ENCODE data around the gene RNF207. TPM values are rescaled to one million over a fixed set of nuclear protein-coding genes. Genes with fewer than 3 reads are reported as not detected.

RNF207 gene
- total and polyA plus RNA-seq, 2 of the 8 experiments (the other 6 are each of a cell fraction or from before 2014, with no cell fraction given) = 3.9 to 5.4 TPM

GRCh38 chr1:6211731-6212130 is 5.8 kb downstream of the RNF207 start:
- POLR2A ChIA-PET (ENCODE audit: partially characterized antibody) = interaction anchor here (1.0 to 4.0 kb wide), 7 partner anchors 7 to 24 kb away, joined by 3 to 28 read pairs (median 6); partner anchors contain the start of gene ICMT
- Histone ChIP-seq H4K5ac (ENCODE audit: insufficient read length, low read depth, low read length) (no peak overlapping the region), H2BK5ac (ENCODE audit: low read depth, low read length) (no peak overlapping the region), H3K9ac (replicated peaks in 1 of 4; ENCODE audit: extremely low read depth in 1 of 4, low read depth in 3 of 4, low read length in 3 of 4) (no peak overlapping the region), H2BK12ac (ENCODE audit: low read depth, low read length) (no peak overlapping the region), H3K27me3 (replicated peaks in 1 of 4; ENCODE audit: control insufficient read depth in 3 of 4, extremely low read depth in 1 of 4, insufficient read depth in 3 of 4, low read length in 3 of 4) (peaks cover 1 to 37% (median 27%) of the 10 kb centered on the region in 4 experiments), H3K4me3 (ENCODE audit: extremely low read depth in 1 of 4, insufficient read depth in 2 of 4, low read depth in 3 of 4, low read length in 4 of 4) (no peak overlapping the region), H3K23me2 (ENCODE audit: low read depth, low read length) (peaks cover 12% of the 10 kb centered on the region; the same call in 1 of the 2 replicates), H3K9me3 (ENCODE audit: insufficient read depth in 2 of 2, low read depth in 1 of 2, low read length in 1 of 2) (no peaks in the 10 kb centered on the region), H3K4me1 (replicated peaks in 1 of 4; ENCODE audit: control insufficient read depth in 3 of 4, insufficient read depth in 4 of 4, low read length in 3 of 4) (peaks cover 0 to 29% (median 23%) of the 10 kb centered on the region in 4 experiments; a peak in 6 of 7 replicates), H3K79me1 (ENCODE audit: low read depth, low read length) (no peaks in the 10 kb centered on the region), H3K79me2 (ENCODE audit: control insufficient read depth in 1 of 2, insufficient read depth in 2 of 2, low read length in 2 of 2) (no peaks in the 10 kb centered on the region), H4K91ac (replicated peaks; ENCODE audit: insufficient read length, low read length) (no peak overlapping the region), H2AK5ac (ENCODE audit: low read depth, low read length) (no peak overlapping the region), H3K18ac (ENCODE audit: extremely low read depth, low read length) (no peak overlapping the region), H2BK120ac (replicated peaks; ENCODE audit: low read depth, low read length) (no peak overlapping the region), H3K4me2 (ENCODE audit: insufficient read depth in 1 of 2, low read depth in 2 of 2, low read length in 2 of 2) (no peak overlapping the region), H3K4ac (replicated peaks; ENCODE audit: insufficient read length, low read depth, low read length) (no peak overlapping the region), H3K14ac (ENCODE audit: insufficient read length) (no peak overlapping the region), H2BK20ac (ENCODE audit: low read length) (no peak overlapping the region), H4K8ac (ENCODE audit: extremely low read depth, insufficient read depth, low read length) (no peak overlapping the region), H3K23ac (ENCODE audit: insufficient read length) (no peak overlapping the region), H2AFZ (ENCODE audit: low read length) (no peak overlapping the region), H4K20me1 (replicated peaks in 1 of 2; ENCODE audit: control insufficient read depth in 1 of 2, insufficient read depth in 2 of 2, low read length in 2 of 2) (peaks cover 0 to 7% of the 10 kb centered on the region in 2 experiments), H2BK15ac (ENCODE audit: low read length) (no peak overlapping the region), H3K56ac (replicated peaks; ENCODE audit: insufficient read length, low read depth, low read length) (no peak overlapping the region), H3K36me3 (ENCODE audit: control insufficient read depth in 2 of 4, insufficient read depth in 4 of 4, low read length in 3 of 4) (no peaks in the 10 kb centered on the region), H3K27ac (ENCODE audit: low read depth, low read length) (no peak overlapping the region)
- DNase-seq (ENCODE audit: low read depth in 1 of 2, low spot score in 2 of 2) (no peak), FAIRE-seq (no peak)
- TF ChIP-seq TAF7 (optimal IDR thresholded peaks at IDR 0.05; ENCODE audit: borderline replicate concordance, low read depth, low read length) (no peak), RNF2 (IDR thresholded peaks at IDR 0.05; ENCODE audit: borderline replicate concordance, low read depth, low read length, missing control alignments, poor library complexity, severe bottlenecking) (no peak), BACH1 (IDR thresholded peaks at IDR 0.05; ENCODE audit: low read length) (no peak), ATF2 (IDR thresholded peaks at IDR 0.05; ENCODE audit: low read length) (no peak), JUND (IDR thresholded peaks at IDR 0.05; ENCODE audit: low read length) (no peak), SRF (IDR thresholded peaks at IDR 0.05; ENCODE audit: low read depth, low read length) (no peak), BRCA1 (IDR thresholded peaks at IDR 0.05; ENCODE audit: low read depth, low read length) (no peak), KDM1A (IDR thresholded peaks at IDR 0.05; ENCODE audit: borderline replicate concordance, low read length) (no peak), GTF2F1 (IDR thresholded peaks at IDR 0.05; ENCODE audit: borderline replicate concordance, low read depth, low read length) (no peak), HDAC6 (IDR thresholded peaks at IDR 0.05; ENCODE audit: low read depth, low read length) (no peak)
- CTCF ChIA-PET (ENCODE audit: partially characterized antibody) = interaction anchor here (1.5 to 17.1 kb wide), 4 partner anchors 9 to 136 kb away, joined by 6 to 353 read pairs (median 8); partner anchors contain the start of genes HES3 and ICMT
- 88% methylated on average over 16 of the region's 16 CpGs; no CpG with 5 or more reads in 1 of the 2 experiments for WGBS, 2 experiments (ENCODE audit: extremely low coverage in 1 of 2, insufficient coverage in 1 of 2, insufficient read length in 1 of 2, insufficient replicate concordance in 2 of 2, low coverage in 1 of 2, low lambda C conversion rate in 2 of 2, missing lambda C conversion rate in 1 of 2)
